DND-41 (cell line): Measurements from ENCODE around the gene ASB1.

ENCODE experiments used
- ATAC-seq: fragments of 200-7000 bp; cut with Tn5 transposase; 3 replicates; pipeline ENCODE4 v1.9.1; 2021; ENCODE audit warnings: low read depth; ENCODE audit not compliant: insufficient read depth
- DNase-seq: peaks from one replicate; pipeline ENCODE4 v3.0.0-alpha.2; 2020
- H2AFZ ChIP-seq: 2 replicates; pipeline ENCODE4 v1.6.0; 2012; ENCODE audit warnings: low read depth, low read length
- H3K27ac ChIP-seq: 2 replicates; pipeline ENCODE4 v1.5.1; 2012; ENCODE audit warnings: low read length, inconsistent platforms
- H3K27me3 ChIP-seq: fragments of 200-600 bp; sonication (generic); 2 replicates; pipeline ENCODE4 v1.6.0; 2012; ENCODE audit warnings: low read length, mild to moderate bottlenecking, inconsistent platforms; ENCODE audit not compliant: insufficient read depth, poor library complexity
- H3K36me3 ChIP-seq: 2 replicates; pipeline ENCODE4 v1.5.1; 2012; ENCODE audit warnings: low read length, inconsistent platforms; ENCODE audit not compliant: insufficient read depth
- H3K4me1 ChIP-seq: 2 replicates; pipeline ENCODE4 v1.5.1; 2012; ENCODE audit warnings: mild to moderate bottlenecking, low read length; ENCODE audit not compliant: insufficient read depth
- H3K4me2 ChIP-seq: 2 replicates; pipeline ENCODE4 v1.6.0; 2012; ENCODE audit warnings: mild to moderate bottlenecking, moderate library complexity, low read length, inconsistent platforms; ENCODE audit not compliant: insufficient read depth
- H3K4me3 ChIP-seq, 2 experiments: fragments of 200-600 bp in 1 of 2; shearing (Covaris generic) in 1 of 2; 2 replicates each; pipeline ENCODE4 v1.5.1; 2012 to 2016; ENCODE audit warnings: inconsistent platforms in 2 of 2, low read length in 2 of 2, mild to moderate bottlenecking in 2 of 2, low read depth in 1 of 2, moderate library complexity in 1 of 2
- H3K79me2 ChIP-seq: 2 replicates; pipeline ENCODE4 v1.6.0; 2012; ENCODE audit warnings: low read length, inconsistent platforms; ENCODE audit not compliant: insufficient read depth
- H3K9ac ChIP-seq: 2 replicates; pipeline ENCODE4 v1.6.0; 2012; ENCODE audit warnings: low read depth, mild to moderate bottlenecking, inconsistent platforms, low read length, moderate library complexity
- H3K9me3 ChIP-seq: 2 replicates; pipeline ENCODE4 v1.5.1; 2012; ENCODE audit warnings: low read length, moderate library complexity, mild to moderate bottlenecking, inconsistent platforms; ENCODE audit not compliant: insufficient read depth, severe bottlenecking
- H4K20me1 ChIP-seq: 2 replicates; pipeline ENCODE4 v1.6.0; 2012; ENCODE audit warnings: low read length; ENCODE audit not compliant: insufficient read depth
- CTCF ChIP-seq: IDR thresholded peaks from 2 replicates; pipeline ENCODE4 v1.5.1; 2012; ENCODE audit warnings: borderline replicate concordance, low read length, moderate library complexity, mild to moderate bottlenecking; ENCODE audit not compliant: poor library complexity, severe bottlenecking; ENCODE audit errors: extremely low read depth
- EZH2 ChIP-seq: IDR thresholded peaks from 3 replicates; pipeline ENCODE4 v1.6.1; 2012; ENCODE audit warnings: borderline replicate concordance, low read depth, mild to moderate bottlenecking, moderate library complexity, low read length, inconsistent platforms; ENCODE audit not compliant: severe bottlenecking

Gene ASB1

GRCh38 chr2:238444242-238444641, 17.5 kb downstream of the ASB1 start:
- peaks cover 85% of the 10 kb centered on the region for H3K36me3 ChIP-seq
- no peak for ATAC-seq

GRCh38 chr2:238445409-238446190, 18.9 kb downstream of the ASB1 start:
- H3K79me2 ChIP-seq, result peaks cover 48% of the 10 kb centered on the region

More at GRCh38 chr2:238444242-238444641, 17.5 kb downstream of the ASB1 start:
- Histone ChIP-seq H3K4me3 (no peak overlapping the region), H3K4me2 (no peak overlapping the region), H2AFZ (no peak overlapping the region), H3K27ac (no peak overlapping the region), H3K9me3 (no peaks in the 10 kb centered on the region), H3K4me1 (no peaks in the 10 kb centered on the region), H3K79me2 (peaks cover 59% of the 10 kb centered on the region), H4K20me1 (peaks cover 46% of the 10 kb centered on the region), H3K27me3 (no peaks in the 10 kb centered on the region), H3K9ac (no peak overlapping the region)
- TF ChIP-seq CTCF (no peak), EZH2 (no peak)
- DNase-seq, result no peak

GRCh38 chr2:238446371-238446770, 19.6 kb downstream of the ASB1 start:
- no peak overlapping the region for H3K4me3 ChIP-seq
- H3K79me2 ChIP-seq, result peaks cover 41% of the 10 kb centered on the region
- no peak overlapping the region for H3K27ac ChIP-seq
- no peak overlapping the region for H3K9ac ChIP-seq
- TF ChIP-seq CTCF (no peak), EZH2 (no peak)
- no peak for ATAC-seq
- no peaks in the 10 kb centered on the region for H3K9me3 ChIP-seq
- no peak overlapping the region for H3K4me2 ChIP-seq
- no peaks in the 10 kb centered on the region for H3K4me1 ChIP-seq
- peaks cover 47% of the 10 kb centered on the region for H4K20me1 ChIP-seq
- H2AFZ ChIP-seq, result no peak overlapping the region
- DNase-seq, result no peak
- peaks cover 85% of the 10 kb centered on the region for H3K36me3 ChIP-seq
- H3K27me3 ChIP-seq, result no peaks in the 10 kb centered on the region

More at GRCh38 chr2:238445409-238446190, 18.9 kb downstream of the ASB1 start:
- Histone ChIP-seq H3K27me3 (no peaks in the 10 kb centered on the region), H2AFZ (no peak overlapping the region), H3K4me1 (no peaks in the 10 kb centered on the region), H3K36me3 (peaks cover 84% of the 10 kb centered on the region), H3K4me3 (no peak overlapping the region), H3K4me2 (no peak overlapping the region), H3K9me3 (no peaks in the 10 kb centered on the region), H3K9ac (no peak overlapping the region), H4K20me1 (peaks cover 46% of the 10 kb centered on the region), H3K27ac (no peak overlapping the region)
- DNase-seq (no peak), ATAC-seq (no peak)
- TF ChIP-seq EZH2 (no peak), CTCF (no peak)
